CD8-positive, alpha-beta memory T cell (primary cell): ENCODE results near the gene OR5A1. TPM values are rescaled to one million over a fixed set of nuclear protein-coding genes. Genes with fewer than 3 reads are reported as not detected.
A peak's percentile ranks its signal among the peaks of the same experiment; 100 is the strongest.

ENCODE experiments used
- CTCF ChIA-PET: fragments of 350-600 bp; sonication (Branson Sonifier 250); formaldehyde crosslinking; loops from one replicate; lab custom pipeline; 2021; ENCODE audit warnings: antibody characterized with exemption; lab: Charles Lee
- POLR2A ChIA-PET: fragments of 350-600 bp; sonication (Branson Sonifier 250); formaldehyde crosslinking; loops from one replicate; lab custom pipeline; 2021; ENCODE audit warnings: antibody characterized with exemption; lab: Charles Lee
- DNase-seq, 5 donors: peaks; one replicate each; pipeline versions ENCODE4 v3.0.0 to v3.0.0-alpha.2; 2020 to 2022; ENCODE audit warnings: mixed read lengths in 1 of 5
- H3K27ac ChIP-seq: one replicate; pipeline ENCODE4 v1.7.0; 2013; ENCODE audit warnings: low read depth, mild to moderate bottlenecking, low read length, moderate library complexity
- H3K27me3 ChIP-seq: 2 replicates; pipeline ENCODE4 v1.7.0; 2013; ENCODE audit warnings: low read length, mild to moderate bottlenecking; ENCODE audit not compliant: insufficient read depth, poor library complexity, severe bottlenecking
- H3K36me3 ChIP-seq: 2 replicates; pipeline ENCODE4 v1.7.0; 2013; ENCODE audit warnings: mild to moderate bottlenecking, low read length, moderate library complexity; ENCODE audit not compliant: insufficient read depth
- H3K4me1 ChIP-seq: 2 replicates; pipeline ENCODE4 v1.7.0; 2013; ENCODE audit warnings: mild to moderate bottlenecking, low read length, moderate library complexity; ENCODE audit not compliant: insufficient read depth
- H3K4me3 ChIP-seq: 2 replicates; pipeline ENCODE4 v1.7.0; 2013; ENCODE audit warnings: mild to moderate bottlenecking, low read length
- H3K9me3 ChIP-seq: 2 replicates; pipeline ENCODE4 v1.7.0; 2013; ENCODE audit warnings: mild to moderate bottlenecking, low read length
- H3K27ac Mint-ChIP-seq, 8 donors: one replicate each; pipeline ENCODE4 v1.8.0; 2020 to 2021; ENCODE audit warnings: mixed read lengths in 8 of 8, mild to moderate bottlenecking in 6 of 8, inconsistent platforms in 3 of 8, moderate library complexity in 3 of 8
- H3K27me3 Mint-ChIP-seq, 2 donors: one replicate each; pipeline ENCODE4 v1.8.0; 2020 to 2021; ENCODE audit warnings: mixed read lengths in 2 of 2, mild to moderate bottlenecking in 1 of 2, moderate library complexity in 1 of 2
- H3K36me3 Mint-ChIP-seq, 3 donors: one replicate each; pipeline ENCODE4 v1.8.0; 2020 to 2021; ENCODE audit warnings: mixed read lengths in 3 of 3, inconsistent platforms in 1 of 3, mild to moderate bottlenecking in 1 of 3
- H3K4me1 Mint-ChIP-seq, 3 donors: one replicate each; pipeline ENCODE4 v1.8.0; 2020 to 2021; ENCODE audit warnings: mixed read lengths in 3 of 3, inconsistent platforms in 1 of 3, mild to moderate bottlenecking in 1 of 3
- H3K4me3 Mint-ChIP-seq, 7 donors: one replicate each; pipeline ENCODE4 v1.8.0; 2020 to 2021; ENCODE audit warnings: mixed read lengths in 7 of 7, mild to moderate bottlenecking in 6 of 7, moderate library complexity in 4 of 7, inconsistent platforms in 2 of 7
- H3K9me3 Mint-ChIP-seq, 5 donors: one replicate each; pipeline ENCODE4 v1.8.0; 2020 to 2022; ENCODE audit warnings: mixed read lengths in 5 of 5, mild to moderate bottlenecking in 3 of 5, moderate library complexity in 2 of 5, inconsistent platforms in 1 of 5
- polyA plus RNA-seq: library from polyadenylated mRNA; unstranded; fragments of 300-500 nt; fragmentation: Illumina TruSeq; gene quantifications from one replicate; pipeline ENCODE4 v1.2.3, GENCODE V29; 2021
- total RNA-seq, 2 experiments: library from RNA; stranded (reverse); gene quantifications; one replicate each; pipeline ENCODE4 v1.2.3, GENCODE V29; 2021

The OR5A1 gene
- total and polyA plus RNA-seq, 3 experiments from 2014 or later: not detected

DNA sequence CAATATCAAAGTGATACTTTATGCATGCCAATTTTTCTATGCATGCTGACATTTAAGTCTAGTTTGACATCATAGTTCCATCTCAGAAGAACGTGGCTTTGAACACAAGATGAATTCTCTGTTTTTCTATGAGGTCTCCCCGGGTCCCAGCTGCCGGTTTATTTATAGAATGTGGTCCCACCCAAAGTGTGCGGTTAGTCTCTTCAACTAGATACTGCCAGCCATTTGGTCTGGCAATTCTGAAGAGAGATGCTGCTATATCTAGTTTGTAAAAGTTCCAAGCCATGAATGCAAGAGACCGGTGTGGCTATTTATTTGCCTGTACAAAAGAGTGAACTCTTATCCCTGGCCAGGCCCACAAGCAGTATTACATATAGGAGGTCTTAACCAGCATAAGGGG is 19.2 kb upstream of the OR5A1 start:
- no peak overlapping the region for H3K4me3 Mint-ChIP-seq
- POLR2A ChIA-PET: no interaction called here
- Histone ChIP-seq H3K36me3 (no peaks in the 10 kb centered on the region), H3K9me3 (no peaks in the 10 kb centered on the region), H3K27ac (no peak overlapping the region), H3K4me3 (no peak overlapping the region), H3K27me3 (no peaks in the 10 kb centered on the region), H3K4me1 (no peaks in the 10 kb centered on the region)
- H3K27ac Mint-ChIP-seq: no peak overlapping the region
- CTCF ChIA-PET: no interaction called here
- H3K27me3 Mint-ChIP-seq: peaks cover 8 to 63% of the 10 kb centered on the region in 2 donors
- H3K4me1 Mint-ChIP-seq: peaks cover 0 to 9% (median 0%) of the 10 kb centered on the region in 3 donors
- H3K36me3 Mint-ChIP-seq: no peaks in the 10 kb centered on the region
- H3K9me3 Mint-ChIP-seq: peaks cover 0 to 6% (median 0%) of the 10 kb centered on the region in 5 donors
- DNase-seq: peak in 1 of 5 donors; percentile 21

DNA sequence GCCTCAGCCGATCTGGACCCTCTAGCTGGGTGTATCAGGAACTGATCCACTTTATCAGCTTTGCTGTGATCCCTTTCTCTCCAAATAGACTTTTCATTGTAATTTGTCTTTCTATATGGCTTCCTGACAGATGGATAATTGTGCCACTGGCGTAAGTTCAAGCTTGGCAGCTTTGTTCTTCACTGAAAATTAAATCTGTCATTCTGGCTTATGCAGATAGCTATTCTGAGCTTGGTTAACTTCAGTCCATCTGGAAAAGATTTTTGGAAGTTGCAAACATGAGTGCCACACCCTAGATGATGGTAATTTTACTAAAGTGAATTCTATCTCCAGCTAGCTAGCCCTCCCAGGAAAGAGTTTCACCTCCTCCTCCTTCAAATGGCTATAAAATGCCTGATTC is 18.1 kb upstream of the OR5A1 start:
- no peak overlapping the region for H3K27ac Mint-ChIP-seq
- H3K9me3 ChIP-seq: no peaks in the 10 kb centered on the region
- CTCF ChIA-PET: no interaction called here

GRCh38 chr11:59423835-59424234 is 12.4 kb upstream of the OR5A1 start:
- Mint-ChIP-seq H3K4me3 (no peak overlapping the region), H3K4me1 (no peaks in the 10 kb centered on the region), H3K27ac (no peak overlapping the region), H3K36me3 (no peaks in the 10 kb centered on the region), H3K27me3 (peaks cover 1 to 24% of the 10 kb centered on the region in 2 donors), H3K9me3 (no peaks in the 10 kb centered on the region)
- Histone ChIP-seq H3K9me3 (no peaks in the 10 kb centered on the region), H3K27me3 (no peaks in the 10 kb centered on the region), H3K36me3 (no peaks in the 10 kb centered on the region), H3K4me3 (no peak overlapping the region), H3K27ac (no peak overlapping the region), H3K4me1 (no peaks in the 10 kb centered on the region)
- ChIA-PET POLR2A (no interaction called here), CTCF (no interaction called here)
- DNase-seq: no peak

More for the DNA sequence above, 18.1 kb upstream of the OR5A1 start:
- no peak overlapping the region for H3K27ac ChIP-seq
- no peaks in the 10 kb centered on the region for H3K36me3 ChIP-seq
- no peaks in the 10 kb centered on the region for H3K27me3 ChIP-seq
- Mint-ChIP-seq H3K4me1 (peaks cover 0 to 9% (median 0%) of the 10 kb centered on the region in 3 donors), H3K36me3 (no peaks in the 10 kb centered on the region), H3K27me3 (peaks cover 8 to 56% of the 10 kb centered on the region in 2 donors), H3K9me3 (no peaks in the 10 kb centered on the region), H3K4me3 (no peak overlapping the region)
- DNase-seq: no peak
- no peaks in the 10 kb centered on the region for H3K4me1 ChIP-seq
- no peak overlapping the region for H3K4me3 ChIP-seq
- POLR2A ChIA-PET: no interaction called here

GRCh38 chr11:59425131-59425530 is 11.1 kb upstream of the OR5A1 start:
- Mint-ChIP-seq H3K27me3 (peaks cover 1 to 16% of the 10 kb centered on the region in 2 donors), H3K9me3 (no peaks in the 10 kb centered on the region), H3K27ac (no peak overlapping the region), H3K36me3 (no peaks in the 10 kb centered on the region), H3K4me1 (no peaks in the 10 kb centered on the region), H3K4me3 (no peak overlapping the region)
- ChIA-PET CTCF (interaction anchor here (1.0 kb wide), 1 partner anchor 254 kb away, joined by 4 read pairs; the partner anchor contains the start of gene DTX4), POLR2A (no interaction called here)
- no peaks in the 10 kb centered on the region for H3K4me1 ChIP-seq
- H3K36me3 ChIP-seq: no peaks in the 10 kb centered on the region
- no peaks in the 10 kb centered on the region for H3K9me3 ChIP-seq
- no peaks in the 10 kb centered on the region for H3K27me3 ChIP-seq
- H3K4me3 ChIP-seq: no peak overlapping the region
- H3K27ac ChIP-seq: no peak overlapping the region
- DNase-seq: no peak

DNA sequence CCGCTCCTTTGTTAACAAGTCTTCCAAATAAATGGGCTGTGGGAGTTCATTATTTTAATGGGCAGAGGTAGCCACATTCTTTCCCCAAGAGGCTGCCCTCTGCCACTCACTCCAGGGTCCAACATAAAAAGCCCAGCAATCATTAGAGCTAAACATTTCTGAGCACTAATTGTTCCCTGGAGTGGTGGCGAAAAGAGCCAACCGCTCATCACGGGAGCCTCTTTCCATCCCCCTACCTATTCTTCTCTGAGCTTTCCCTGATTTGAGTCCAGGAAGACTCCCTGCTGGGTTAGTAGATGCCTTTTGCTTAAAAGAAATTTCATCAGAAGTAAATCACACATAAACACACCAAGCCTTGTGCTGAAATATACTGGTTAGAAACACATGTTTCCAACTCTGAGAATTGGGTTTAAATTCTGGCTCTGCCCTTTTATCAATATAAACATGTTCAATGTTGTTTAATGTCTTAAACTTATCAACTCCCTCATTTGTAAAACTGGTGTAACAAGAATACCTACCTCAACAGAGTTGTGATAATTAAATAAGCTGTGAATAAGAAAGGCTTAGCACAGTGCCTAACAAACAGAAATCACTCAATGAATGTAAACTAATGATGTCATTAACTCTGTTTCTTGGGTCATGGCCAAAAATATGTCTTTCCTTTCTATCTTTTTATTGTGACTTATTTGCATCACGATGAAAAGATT is 9.8 kb upstream of the OR5A1 start, which contains the start of gene OR5A2:
Gene OR5A2 (minus strand): TSS at position 53 of the 707 bp plus-strand sequence. CDS start 3,460 bp downstream, outside the sequence.
- Mint-ChIP-seq H3K36me3 (no peaks in the 10 kb centered on the region), H3K9me3 (no peaks in the 10 kb centered on the region), H3K4me3 (no peak within 1 kb of the TSS), H3K4me1 (no peaks in the 10 kb centered on the region), H3K27me3 (peaks cover 1 to 16% of the 10 kb centered on the region in 2 donors), H3K27ac (no peak within 1 kb of the TSS)
- no peak for DNase-seq
- Histone ChIP-seq H3K4me1 (no peaks in the 10 kb centered on the region), H3K4me3 (no peak within 1 kb of the TSS), H3K36me3 (no peaks in the 10 kb centered on the region), H3K27ac (no peak within 1 kb of the TSS), H3K9me3 (no peaks in the 10 kb centered on the region), H3K27me3 (no peaks in the 10 kb centered on the region)
- ChIA-PET CTCF (no interaction called here), POLR2A (no interaction called here)

DNA sequence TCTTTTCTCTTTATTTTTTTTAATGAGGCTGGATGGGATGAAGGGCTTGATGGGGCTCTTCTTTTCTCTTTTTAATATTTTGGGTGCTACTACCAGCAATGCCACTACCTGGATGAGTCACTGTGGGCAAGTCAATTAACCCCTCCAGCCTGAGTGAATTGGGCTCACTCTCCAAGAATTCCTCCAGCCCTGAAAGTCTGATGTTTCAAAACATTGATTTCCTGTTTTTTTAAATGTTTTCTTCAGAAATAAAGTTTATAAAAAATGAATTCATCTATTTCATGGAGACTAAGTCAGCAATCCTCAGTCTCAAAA is 9.2 kb upstream of the OR5A1 start:
- no peaks in the 10 kb centered on the region for H3K4me1 Mint-ChIP-seq
- Histone ChIP-seq H3K27me3 (no peaks in the 10 kb centered on the region), H3K27ac (no peak overlapping the region), H3K4me3 (no peak overlapping the region), H3K9me3 (no peaks in the 10 kb centered on the region), H3K4me1 (no peaks in the 10 kb centered on the region), H3K36me3 (no peaks in the 10 kb centered on the region)
- H3K36me3 Mint-ChIP-seq: no peaks in the 10 kb centered on the region
- no peaks in the 10 kb centered on the region for H3K9me3 Mint-ChIP-seq
- no peak overlapping the region for H3K27ac Mint-ChIP-seq
- ChIA-PET POLR2A (no interaction called here), CTCF (no interaction called here)
- H3K27me3 Mint-ChIP-seq: peaks cover 1 to 20% of the 10 kb centered on the region in 2 donors
- no peak for DNase-seq
- H3K4me3 Mint-ChIP-seq: no peak overlapping the region

- Mint-ChIP-seq H3K4me1 (no peaks in the 10 kb centered on the region), H3K27ac (no peak overlapping the region), H3K9me3 (no peaks in the 10 kb centered on the region), H3K4me3 (no peak overlapping the region), H3K36me3 (no peaks in the 10 kb centered on the region), H3K27me3 (peaks cover 3 to 15% of the 10 kb centered on the region in 2 donors)
- Histone ChIP-seq H3K27me3 (no peaks in the 10 kb centered on the region), H3K36me3 (no peaks in the 10 kb centered on the region), H3K4me3 (no peak overlapping the region), H3K27ac (no peak overlapping the region), H3K9me3 (no peaks in the 10 kb centered on the region), H3K4me1 (no peaks in the 10 kb centered on the region)
- CTCF ChIA-PET: interaction anchor here (0.8 to 3.3 kb wide), 4 partner anchors 8 to 258 kb away, joined by 3 to 18 read pairs (median 4); partner anchors contain the start of gene DTX4
- peak in 2 of 5 donors; percentile 29 to 56 for DNase-seq
- POLR2A ChIA-PET: no interaction called here
Observed at GRCh38 chr11:59429924-59430516, 6.2 kb upstream of the OR5A1 start.

- no peaks in the 10 kb centered on the region for H3K4me1 ChIP-seq
- no peaks in the 10 kb centered on the region for H3K36me3 ChIP-seq
- ChIA-PET CTCF (interaction anchor here (1.7 kb wide), 1 partner anchor 9 kb away, joined by 5 read pairs; no protein-coding TSS in a partner anchor), POLR2A (no interaction called here)
- Mint-ChIP-seq H3K36me3 (no peaks in the 10 kb centered on the region), H3K4me1 (no peaks in the 10 kb centered on the region), H3K9me3 (no peaks in the 10 kb centered on the region), H3K4me3 (no peak overlapping the region), H3K27me3 (peaks cover 6% of the 10 kb centered on the region in 2 donors), H3K27ac (no peak overlapping the region)
- no peaks in the 10 kb centered on the region for H3K27me3 ChIP-seq
- no peak overlapping the region for H3K4me3 ChIP-seq
- H3K9me3 ChIP-seq: no peaks in the 10 kb centered on the region
- no peak overlapping the region for H3K27ac ChIP-seq
- DNase-seq: no peak
Observed at GRCh38 chr11:59437770-59438169, 1.5 kb downstream of the OR5A1 start.
